Measurements from ENCODE around the gene GDF2.

GRCh38 chr10:47348138-47348651, 25.9 kb downstream of the GDF2 start, which contains the start of gene RBP3:
- TF ChIP-seq EZH2 (IDR thresholded peaks at IDR 0.05; ENCODE audit: insufficient read depth, poor library complexity, severe bottlenecking) (no peak), EZH2phosphoT487 (IDR thresholded peaks at IDR 0.05; ENCODE audit: insufficient read depth, low read depth) (no peak)

Measured in GM23248 (cell line).